ENCODE results near the gene CGB1. TPM values are rescaled to one million over a fixed set of nuclear protein-coding genes. Genes with fewer than 3 reads are reported as not detected.
"Not testable (repeated sequence)": the region's sequence is repeated elsewhere in the genome, so short reads cannot be mapped to it uniquely, and the experiment has no call there.

The CGB1 gene
- total RNA-seq, 1 donor from 2014 or later, result not detected

DNA sequence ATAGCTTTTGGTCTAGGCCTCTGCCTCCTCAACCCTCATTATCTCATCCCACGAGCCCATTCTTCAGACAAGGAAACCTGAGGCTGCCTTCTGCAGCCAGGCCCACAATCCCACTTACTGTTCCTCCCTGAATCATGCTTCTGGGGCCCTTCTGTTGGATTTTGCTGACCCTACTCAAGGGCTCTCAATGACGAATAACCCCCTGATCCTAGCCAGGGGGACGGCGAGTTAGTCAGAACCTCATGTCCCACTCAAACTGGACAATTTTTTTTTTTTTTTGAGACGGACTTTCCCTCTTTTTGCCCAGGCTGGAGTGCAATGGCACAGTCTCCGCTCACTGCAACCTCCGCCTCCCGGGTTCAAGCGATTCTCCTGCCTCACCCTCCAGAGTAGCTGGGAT lies 14.6 kb downstream of the CGB1 start:
- DNase-seq (ENCODE audit: low spot score), result no peak

DNA sequence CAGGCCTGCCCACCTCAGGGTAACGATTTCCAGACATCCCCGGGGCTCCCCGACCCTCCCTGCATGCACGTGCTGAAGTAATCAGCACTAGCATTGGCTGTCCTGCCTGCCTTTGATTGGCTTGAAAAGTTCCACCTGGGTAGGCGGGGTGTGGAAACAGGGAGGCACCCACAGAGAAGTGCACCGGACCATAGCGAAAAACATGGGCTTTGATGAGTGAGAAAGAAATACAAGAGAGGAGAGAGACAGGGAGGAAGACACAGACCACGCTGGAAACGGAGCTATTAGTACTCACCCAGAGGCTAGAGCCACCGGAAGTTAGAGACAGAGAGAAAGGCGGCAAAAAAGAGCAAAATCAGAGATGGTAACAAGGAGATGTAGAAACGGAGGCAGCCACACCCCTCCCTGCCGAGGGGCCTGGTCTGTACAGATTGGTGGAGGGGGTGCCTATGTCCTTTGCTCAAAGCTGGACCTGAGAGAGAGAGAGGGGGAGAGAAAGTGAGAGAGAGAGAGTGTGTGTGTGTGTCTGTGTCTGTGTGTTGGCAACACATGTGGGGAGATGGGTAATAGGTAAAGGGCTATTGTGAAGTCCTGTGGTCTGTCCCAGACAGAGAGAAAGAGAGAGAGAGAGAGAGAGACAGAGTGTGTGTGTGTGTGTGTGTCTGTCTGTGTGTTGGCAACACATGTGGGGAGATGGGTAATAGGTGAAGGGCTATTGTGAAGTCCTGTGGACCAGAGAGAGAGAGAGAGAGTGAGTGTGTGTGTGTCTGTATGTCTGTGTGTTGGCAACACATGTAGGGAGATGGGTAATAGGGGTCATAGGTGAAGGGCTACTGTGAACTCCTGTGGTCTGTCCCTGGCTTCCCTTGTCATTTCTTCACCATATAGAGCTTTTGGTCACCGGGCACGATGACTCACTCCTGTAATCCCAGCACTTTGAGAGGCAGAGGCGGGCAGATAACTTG lies 15.5 kb downstream of the CGB1 start:
- no peak for DNase-seq (ENCODE audit: low spot score)

DNA sequence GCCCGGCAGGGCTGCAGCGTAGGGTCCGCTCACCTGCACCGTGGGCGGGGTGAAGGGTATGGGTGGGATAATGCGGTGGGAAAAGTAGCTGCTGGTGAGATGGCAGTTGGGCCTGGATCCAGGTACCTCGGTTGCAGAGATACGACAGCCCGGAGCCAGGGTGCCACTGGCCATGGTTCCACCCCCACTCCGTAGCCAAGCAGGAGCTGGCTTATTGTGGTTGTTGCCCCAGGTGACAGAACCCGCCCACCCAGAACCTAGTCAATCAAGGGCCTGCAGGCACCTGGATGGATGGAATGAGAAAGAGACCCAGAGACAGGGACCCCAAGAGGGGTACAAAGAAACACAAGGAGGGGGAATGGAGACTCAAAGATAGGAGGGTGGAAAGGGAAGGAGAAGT lies 16.4 kb downstream of the CGB1 start:
- DNase-seq (ENCODE audit: low spot score), result no peak

DNA sequence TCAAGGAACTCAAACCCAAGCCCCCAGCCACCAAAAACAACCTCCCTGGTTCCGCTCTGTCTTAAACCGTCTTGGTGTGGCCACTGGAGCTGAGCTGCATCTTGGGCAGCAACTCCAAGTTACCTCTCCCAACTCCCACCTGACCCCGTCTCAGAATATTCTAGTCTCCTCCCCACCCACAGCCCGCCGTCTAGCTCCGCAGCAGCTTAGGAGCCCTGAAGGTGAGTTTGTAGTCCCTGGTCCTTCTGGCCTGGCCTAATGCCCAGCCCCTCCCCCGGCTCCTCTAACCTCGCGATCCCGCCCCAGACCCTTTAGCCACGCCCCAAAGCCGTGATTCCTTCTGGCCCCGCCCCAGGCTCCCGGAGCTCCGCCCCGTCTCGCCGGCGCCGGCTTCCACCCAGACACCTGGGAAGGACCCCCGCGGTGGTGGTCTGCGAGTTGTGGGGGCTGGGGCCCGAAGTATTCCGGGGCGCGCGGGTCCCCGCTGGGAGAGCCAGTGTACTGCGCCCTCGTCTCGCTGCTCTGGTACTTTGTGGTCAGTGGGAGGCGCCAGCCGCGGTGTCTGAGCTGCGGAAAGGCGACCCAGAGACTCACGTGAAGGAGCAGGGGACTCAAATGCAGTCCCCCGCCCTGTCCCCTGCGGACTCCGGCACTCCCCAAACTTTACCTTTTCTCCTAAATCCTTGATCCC lies 17.3 kb downstream of the CGB1 start:
- peak; percentile 73 for DNase-seq (ENCODE audit: low spot score)

DNA sequence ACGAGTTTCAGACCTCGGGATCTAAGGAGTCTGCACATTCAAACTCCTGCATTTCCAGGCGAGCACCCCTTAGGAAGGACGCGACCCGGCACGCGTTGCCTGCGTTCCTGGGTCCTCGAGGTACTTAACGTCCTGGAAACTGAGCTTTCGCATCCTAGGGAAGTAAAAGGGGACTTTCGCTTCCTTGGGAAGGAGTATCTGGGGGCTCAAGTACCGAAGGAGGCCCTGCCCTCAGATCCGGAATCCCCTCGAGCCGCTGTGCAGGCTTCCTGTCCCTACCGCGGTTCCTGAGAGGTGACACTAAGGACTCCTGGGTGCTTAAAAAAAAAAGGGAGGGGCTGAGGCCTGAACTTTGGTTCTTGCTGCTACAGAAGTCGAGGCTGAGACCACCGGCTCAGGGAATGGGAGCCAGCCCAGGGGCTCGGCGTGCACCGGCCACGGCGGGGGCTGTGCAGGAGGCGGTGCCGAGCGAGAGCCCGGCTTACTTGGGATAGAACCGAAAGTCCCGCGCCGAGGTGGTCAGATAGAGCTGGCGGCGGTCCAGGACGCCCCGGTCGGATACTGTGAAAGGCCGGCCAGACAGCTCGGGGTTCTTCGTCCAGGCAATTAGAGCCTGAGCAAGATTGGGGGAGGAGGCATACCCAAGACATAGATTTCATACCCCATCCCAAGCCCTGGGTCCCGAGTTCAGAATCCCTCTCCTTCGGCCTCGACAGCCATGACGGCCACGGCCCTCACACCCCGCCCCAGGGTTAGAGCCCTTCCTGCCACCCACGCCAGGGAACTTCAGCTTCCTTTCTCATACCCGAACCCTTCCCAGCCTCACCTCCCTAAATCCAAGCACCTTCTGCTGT lies 18.1 kb downstream of the CGB1 start:
- DNase-seq (ENCODE audit: low spot score), result not testable (repeated sequence)

DNA sequence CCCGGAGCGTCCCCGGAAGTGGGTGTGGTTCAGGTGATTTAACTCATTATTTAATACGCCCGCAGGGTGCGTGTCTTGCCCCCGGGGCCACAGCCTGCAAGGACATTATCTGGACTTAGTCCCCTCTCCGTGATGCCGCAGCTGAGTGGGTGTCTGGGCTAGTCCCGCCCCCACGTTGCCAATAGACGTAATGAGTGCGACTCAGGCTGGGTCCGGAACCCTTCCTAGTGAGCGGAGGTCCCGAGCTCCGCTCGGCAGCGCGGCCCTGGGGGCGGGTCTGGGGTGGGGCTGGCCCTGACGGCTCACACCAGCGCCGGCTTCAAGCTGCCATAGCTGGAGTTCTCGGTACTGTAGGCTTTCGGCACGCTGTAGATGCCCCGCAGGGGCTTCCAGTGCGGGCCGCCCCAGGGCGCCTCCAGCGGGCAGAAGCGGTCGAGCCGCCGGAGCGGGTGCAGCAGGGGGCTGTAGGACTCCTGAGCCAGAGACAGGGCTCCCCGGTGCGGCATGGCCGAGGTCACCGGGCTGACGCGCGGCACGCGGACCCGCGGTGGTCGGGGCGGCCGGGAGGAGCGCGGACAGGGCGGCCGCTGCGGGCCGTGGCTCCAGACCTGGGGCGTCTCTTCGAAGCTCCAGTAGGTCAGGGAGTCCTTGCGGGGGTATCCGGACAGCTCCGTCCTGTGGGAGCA lies 18.9 kb downstream of the CGB1 start:
- no peak for DNase-seq (ENCODE audit: low spot score)

DNA sequence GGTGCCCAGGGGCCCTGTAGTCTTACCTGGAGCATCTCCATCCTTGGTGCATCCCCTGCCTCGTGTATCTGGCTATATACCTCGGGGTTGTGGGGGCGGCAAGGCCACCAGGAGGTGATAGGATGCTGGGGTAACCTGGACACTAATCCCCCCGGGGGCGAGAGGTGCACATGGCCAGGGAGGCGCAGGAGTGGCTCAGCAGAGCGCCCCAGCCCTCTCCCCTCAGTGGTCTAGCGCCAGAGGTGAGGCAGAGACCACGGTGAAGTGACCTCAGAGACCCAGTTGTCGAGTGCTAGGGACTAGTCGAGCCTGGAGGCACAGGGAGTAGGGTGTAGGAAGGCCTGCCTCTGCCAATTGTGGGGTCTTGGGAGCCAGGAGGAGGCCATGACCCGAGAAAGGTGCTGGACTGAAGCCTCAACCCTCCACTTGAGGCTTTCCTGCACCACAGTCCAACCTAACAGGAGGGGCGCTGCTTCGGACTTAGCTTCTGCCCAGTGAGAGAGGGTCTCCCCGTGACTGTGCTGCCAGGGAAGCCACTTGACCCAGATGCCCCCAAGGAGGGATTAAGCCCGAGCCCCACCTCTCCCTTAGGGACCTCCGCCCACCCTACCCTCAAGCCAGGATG lies 19.5 kb downstream of the CGB1 start, which contains the start of gene LHB:
LHB (minus strand) TSS at position 51 of the 625 bp plus-strand sequence; CDS start at position 41, 10 bp downstream.
- DNase-seq (ENCODE audit: low spot score), result no peak

DNA sequence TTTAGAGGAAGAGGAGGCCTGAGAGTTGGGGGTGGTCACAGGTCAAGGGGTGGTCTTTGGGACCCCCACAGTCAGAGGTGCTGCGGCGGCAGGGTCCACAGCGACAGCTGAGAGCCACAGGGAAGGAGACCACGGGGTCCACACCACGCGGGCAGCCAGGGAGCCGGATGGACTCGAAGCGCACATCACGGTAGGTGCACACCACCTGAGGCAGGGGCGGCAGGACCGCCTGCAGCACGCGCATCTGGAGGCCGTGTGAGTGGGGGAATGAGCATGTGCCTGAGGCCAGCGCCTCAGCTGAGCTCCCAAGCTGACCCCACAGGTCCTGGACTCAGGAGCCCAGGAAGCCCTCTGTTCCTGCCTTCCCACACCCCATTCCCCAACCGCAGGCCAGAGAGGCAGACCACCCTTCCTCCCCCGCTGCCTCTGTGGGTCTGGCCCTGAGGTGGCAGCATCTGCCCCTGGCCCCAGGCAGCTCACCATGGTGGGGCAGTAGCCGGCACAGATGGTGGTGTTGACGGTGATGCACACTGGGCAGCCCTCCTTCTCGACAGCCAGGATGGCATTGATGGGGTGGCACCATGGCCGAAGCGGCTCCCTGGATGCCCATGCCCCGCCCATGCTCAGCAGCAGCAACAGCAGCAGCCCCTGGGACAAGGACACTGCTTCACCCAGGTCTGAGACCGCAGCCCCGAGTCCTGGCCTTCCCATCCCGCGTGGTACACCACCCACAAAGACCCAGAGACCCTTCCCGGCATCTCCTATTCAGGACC lies 20.4 kb downstream of the CGB1 start:
- DNase-seq (ENCODE audit: low spot score), result no peak

DNA sequence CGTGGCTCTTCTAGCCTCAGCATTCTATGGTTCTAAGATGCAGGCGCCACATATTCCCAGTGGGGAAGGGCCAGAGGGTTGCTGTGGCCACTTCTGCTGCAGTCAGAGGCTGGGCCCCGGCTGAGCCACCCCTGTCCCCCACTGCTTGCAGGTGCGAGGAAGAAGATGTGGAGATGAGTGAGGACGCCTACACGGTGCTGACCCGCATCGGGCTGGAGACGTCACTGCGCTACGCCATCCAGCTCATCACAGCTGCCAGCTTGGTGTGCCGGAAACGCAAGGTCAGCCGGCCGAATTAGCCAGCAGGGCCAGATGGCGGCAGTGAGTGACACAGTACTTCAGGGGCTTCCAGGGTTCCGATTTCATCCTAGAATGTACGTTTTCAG lies 21.8 kb downstream of the CGB1 start:
- no peak for DNase-seq (ENCODE audit: low spot score)

DNA sequence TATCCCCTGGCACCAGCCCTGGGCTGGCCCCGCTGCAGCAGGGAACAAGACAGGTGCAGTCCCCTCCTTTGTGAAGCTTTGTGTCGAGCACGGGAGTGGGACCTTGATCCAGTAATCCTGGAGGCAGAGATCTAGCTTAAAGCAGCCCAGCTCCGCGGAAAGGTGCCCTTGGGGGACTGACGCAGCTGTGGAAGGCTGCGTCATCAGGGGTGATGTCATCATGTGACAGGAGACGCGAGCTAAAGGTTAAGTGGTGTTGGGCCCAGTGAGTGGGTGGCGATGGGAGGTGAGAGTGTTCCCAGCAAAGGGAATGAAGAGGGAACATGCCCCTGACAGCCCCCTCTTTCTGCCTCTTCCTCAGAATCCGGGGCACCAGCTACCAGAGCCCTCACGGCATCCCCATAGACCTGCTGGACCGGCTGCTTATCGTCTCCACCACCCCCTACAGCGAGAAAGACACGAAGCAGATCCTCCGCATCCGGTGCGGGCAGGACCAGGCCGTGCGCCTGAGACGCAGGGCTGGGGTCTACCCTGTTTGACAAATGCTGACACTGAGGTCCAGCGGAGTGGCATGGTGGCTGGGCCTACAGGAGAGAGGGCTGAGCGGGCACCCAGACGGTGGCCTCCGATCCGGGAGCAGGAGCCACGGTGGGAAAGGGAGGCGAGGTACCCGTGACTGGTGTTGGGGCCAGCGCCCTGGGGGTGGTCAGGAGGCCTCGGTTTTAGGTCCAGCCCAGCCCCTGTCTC lies 22.4 kb downstream of the CGB1 start:
- no peak for DNase-seq (ENCODE audit: low spot score)

DNA sequence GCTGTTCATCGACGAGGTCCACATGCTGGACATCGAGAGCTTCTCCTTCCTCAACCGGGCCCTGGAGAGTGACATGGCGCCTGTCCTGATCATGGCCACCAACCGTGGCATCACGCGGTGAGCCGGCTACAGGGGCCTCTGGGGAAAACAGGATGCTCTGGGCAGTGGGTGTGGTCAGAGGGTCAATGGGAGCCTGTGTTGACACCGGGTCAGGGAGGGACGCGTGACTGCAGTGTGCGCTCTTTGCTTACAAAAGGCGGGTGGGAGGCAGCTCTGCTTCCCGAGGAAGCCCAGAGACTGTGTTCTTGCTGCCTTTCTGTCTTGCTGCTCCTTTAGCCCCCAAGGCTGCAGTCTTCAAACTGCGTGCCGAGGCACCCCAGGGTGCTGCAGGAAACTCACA lies 25.5 kb downstream of the CGB1 start:
- no peak for DNase-seq (ENCODE audit: low spot score)

DNA sequence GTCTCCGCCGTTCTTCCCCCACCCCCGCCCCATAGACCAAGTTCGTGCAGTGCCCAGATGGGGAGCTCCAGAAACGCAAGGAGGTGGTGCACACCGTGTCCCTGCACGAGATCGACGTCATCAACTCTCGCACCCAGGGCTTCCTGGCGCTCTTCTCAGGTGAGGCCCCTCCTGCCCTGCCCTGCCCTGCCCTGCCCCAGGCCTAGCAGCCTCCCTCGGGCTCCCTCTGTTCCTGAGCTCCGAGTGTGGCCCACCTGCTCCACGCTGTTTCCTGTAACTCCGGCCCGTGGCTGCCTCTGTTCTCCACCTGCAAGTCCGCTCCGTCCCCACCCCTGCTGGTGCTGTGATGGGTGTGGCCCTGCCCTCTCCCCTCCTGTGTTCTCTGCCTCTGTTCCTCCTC lies 26.2 kb downstream of the CGB1 start:
- no peak for DNase-seq (ENCODE audit: low spot score)

DNA sequence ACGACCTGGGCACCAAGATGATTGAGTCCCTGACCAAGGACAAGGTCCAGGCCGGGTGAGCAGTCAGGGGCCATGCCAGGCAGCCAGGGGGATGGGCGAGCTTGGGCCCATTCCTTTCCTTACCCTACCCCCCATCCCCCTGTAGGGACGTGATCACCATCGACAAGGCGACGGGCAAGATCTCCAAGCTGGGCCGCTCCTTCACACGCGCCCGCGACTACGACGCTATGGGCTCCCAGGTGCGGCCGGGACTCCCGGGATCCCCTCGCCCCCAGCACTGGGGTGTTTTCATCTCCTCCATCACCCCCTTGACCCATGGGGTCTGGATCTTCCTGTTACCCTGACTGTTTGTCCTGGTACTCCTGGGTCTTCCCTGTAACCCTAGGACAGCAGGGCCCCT lies 26.9 kb downstream of the CGB1 start:
- no peak for DNase-seq (ENCODE audit: low spot score)

DNA sequence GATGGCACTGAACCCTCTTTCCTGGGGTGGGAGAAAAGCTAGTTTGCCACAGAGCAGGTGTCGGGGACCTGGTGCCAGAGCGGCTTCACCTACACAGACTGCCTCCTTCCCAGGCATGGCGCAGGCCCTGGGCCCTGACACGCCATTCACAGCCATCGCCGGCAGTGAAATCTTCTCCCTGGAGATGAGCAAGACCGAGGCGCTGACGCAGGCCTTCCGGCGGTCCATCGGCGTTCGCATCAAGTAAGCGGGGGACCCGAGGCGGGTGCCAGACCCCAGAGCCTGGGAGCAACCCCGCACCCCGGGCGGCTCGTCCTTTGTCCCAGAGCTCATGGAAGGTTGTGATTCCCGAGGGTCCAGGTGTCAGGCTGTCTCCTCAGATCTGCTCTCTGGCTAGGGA lies 29.8 kb downstream of the CGB1 start:
- no peak for DNase-seq (ENCODE audit: low spot score)

DNA sequence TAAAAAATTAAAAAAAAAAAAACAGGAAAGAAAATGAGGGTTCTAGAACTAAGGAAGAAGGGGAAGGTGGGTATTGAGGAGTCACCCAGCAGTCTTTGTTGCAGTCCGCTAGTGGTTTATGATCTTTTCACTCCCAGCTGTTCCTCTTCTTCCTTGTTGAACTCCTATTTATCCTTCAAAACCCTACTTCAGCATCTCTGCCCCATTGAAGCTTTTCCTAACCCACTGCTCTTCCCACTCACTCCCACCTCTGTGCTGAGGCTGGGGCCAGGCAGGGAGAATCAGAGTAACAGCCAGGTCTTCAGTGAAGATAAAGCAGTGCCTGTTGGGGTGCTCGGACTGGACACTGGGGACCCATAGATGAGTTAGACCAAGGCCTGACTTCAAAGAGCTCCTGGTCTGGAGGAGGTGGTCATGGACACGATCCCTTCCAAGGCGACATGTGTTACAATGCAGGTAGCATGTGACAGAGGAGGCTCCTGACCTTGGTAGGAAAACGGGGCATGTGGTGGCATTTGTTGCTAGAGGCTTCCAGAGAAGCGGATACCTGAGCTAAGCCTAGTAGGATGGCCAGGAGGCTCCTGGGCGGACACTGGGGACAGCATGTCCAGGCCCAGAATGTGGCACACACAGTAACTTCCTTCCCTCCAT lies 31.6 kb downstream of the CGB1 start:
- no peak for DNase-seq (ENCODE audit: low spot score)

DNA sequence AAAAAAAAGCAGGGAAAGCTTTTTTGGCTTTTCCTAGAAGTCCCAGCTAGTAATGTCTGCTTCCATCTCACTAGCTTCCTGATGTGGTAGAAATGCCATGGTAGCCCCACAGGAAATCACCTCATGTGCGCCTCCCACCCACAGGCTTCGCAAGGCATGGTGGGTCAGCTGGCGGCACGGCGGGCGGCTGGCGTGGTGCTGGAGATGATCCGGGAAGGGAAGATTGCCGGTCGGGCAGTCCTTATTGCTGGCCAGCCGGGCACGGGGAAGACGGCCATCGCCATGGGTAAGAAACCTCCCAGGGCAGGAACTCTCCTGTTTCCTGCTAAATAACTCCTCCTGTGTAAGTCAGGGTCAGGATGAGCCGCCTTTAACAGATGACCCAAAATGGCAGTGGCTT lies 32.6 kb downstream of the CGB1 start:
- no peak for DNase-seq (ENCODE audit: low spot score)

DNA sequence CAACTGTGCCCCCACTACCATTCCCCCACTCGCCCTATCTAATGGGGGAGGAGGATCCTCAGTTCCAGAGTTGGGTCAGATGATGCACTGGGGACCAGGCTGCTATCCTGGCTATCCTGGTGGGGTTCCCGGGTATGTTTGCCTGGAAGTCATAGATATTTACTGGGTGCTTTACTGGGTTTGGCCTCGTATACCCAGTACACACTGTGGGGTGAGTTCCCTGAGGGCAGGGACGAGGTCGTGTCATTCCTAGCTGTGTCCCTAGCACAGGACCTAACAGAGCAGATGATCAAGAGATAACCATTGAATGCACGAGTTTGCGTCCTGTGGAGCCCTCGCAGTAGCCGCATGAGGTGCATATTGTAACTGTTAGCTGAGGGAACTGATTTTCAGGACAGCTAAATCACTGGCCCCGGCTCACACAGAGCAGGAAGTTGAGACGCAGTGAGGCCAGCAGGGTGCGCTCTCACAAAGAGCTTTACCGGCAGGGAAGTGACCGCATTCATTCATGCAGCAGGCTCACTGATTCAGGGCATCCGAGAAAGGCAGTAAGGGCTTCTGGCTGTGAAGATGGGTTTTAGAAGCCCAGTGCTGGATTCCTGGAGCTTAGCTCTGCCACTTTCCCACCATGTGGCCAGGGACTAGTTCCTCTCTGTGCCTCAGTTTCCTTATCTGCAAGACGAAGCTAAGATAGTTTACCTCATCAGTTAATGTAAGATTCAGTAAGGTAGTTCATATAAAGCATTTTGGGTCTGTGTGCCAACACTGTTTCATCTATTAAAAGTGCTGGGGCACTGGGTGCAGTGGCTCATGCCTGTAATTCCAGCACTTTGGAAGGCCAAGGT lies 37.0 kb downstream of the CGB1 start:
- DNase-seq (ENCODE audit: low spot score), result no peak

DNA sequence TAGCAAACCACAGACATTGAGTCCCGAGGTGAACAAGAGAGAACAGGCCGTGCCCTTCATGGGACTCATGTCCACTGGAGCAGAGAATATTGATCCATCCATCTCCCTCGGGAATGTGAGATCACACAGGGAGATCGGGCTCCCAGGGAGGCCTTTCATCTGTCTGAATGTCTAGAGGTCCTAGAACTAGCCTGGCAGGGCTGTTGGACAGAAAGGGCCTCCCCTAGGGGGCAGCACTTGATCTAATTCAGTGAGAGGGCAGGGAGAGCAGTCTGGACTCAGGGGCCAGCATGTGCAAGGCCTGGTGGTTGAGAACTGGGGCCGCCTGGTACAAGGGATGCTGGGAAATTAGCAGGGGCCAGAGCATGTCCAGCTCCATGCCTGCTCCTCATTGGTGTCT lies 38.7 kb downstream of the CGB1 start:
- no peak for DNase-seq (ENCODE audit: low spot score)
